IMR-90 (cell line): Measurements from ENCODE around the gene ITGA3. TPM values are rescaled to one million over a fixed set of nuclear protein-coding genes. Genes with fewer than 3 reads are reported as not detected.

Experiments used
- ATAC-seq: fragments of 200-7000 bp; cut with Tn5 transposase; 2 replicates; pipeline ENCODE4 v1.9.1; 2020; ENCODE audit warnings: low read depth, mild to moderate bottlenecking, moderate library complexity
- BruUV-seq: library from RNA; stranded (reverse); fragments of 400-500 nt; replicated peaks from 2 replicates; lab custom pipeline; 2021; lab: Mats Ljungman, UMichigan
- CTCF ChIA-PET: fragments of 300-600 bp; formaldehyde crosslinking; extraction: SDS; loops from one replicate; lab custom pipeline; 2021; ENCODE audit warnings: antibody characterized with exemption; lab: Yijun Ruan, JAX
- POLR2A ChIA-PET: fragments of 300-600 bp; sonication (Branson Sonifier 250); formaldehyde crosslinking; loops from one replicate; lab custom pipeline; 2022; ENCODE audit warnings: antibody characterized with exemption; ENCODE audit not compliant: unreplicated experiment; lab: Charles Lee
- DNase-seq: peaks from one replicate; pipeline ENCODE4 v3.0.0; 2013
- H2AFZ ChIP-seq: replicated peaks from 2 replicates; pipeline ENCODE3; 2013; ENCODE audit warnings: low read length, mild to moderate bottlenecking; ENCODE audit not compliant: poor library complexity
- H2AK5ac ChIP-seq: 2 replicates; pipeline ENCODE4 v1.6.1; 2013; ENCODE audit warnings: low read depth, low read length, inconsistent platforms
- H2AK9ac ChIP-seq: replicated peaks from 2 replicates; pipeline ENCODE3; 2013; ENCODE audit warnings: mild to moderate bottlenecking, low read depth, low read length, moderate library complexity; ENCODE audit not compliant: poor library complexity
- H2BK120ac ChIP-seq: 2 replicates; pipeline ENCODE4 v1.6.1; 2013; ENCODE audit warnings: low read depth, low read length, inconsistent platforms
- H2BK15ac ChIP-seq: 3 replicates; pipeline ENCODE4 v1.6.1; 2013; ENCODE audit warnings: low read depth, low read length, inconsistent platforms
- H2BK20ac ChIP-seq: 2 replicates; pipeline ENCODE4 v1.6.1; 2013; ENCODE audit warnings: low read depth, mild to moderate bottlenecking, inconsistent platforms, low read length, moderate library complexity
- H2BK5ac ChIP-seq: 2 replicates; pipeline ENCODE4 v1.6.1; 2013; ENCODE audit warnings: mild to moderate bottlenecking, low read depth, low read length, inconsistent platforms; ENCODE audit not compliant: poor library complexity, severe bottlenecking
- H3K14ac ChIP-seq: replicated peaks from 2 replicates; pipeline ENCODE4 v1.6.1; 2013; ENCODE audit warnings: low read depth, low read length, inconsistent platforms
- H3K18ac ChIP-seq: 2 replicates; pipeline ENCODE4 v1.6.1; 2013; ENCODE audit warnings: low read depth, low read length, control low read depth
- H3K23ac ChIP-seq: 2 replicates; pipeline ENCODE4 v1.6.1; 2013; ENCODE audit warnings: low read depth, low read length, inconsistent platforms
- H3K27ac ChIP-seq: 2 replicates; pipeline ENCODE4 v1.5.1; 2013; ENCODE audit warnings: mild to moderate bottlenecking, control low read depth, low read length; ENCODE audit not compliant: insufficient read depth
- H3K27me3 ChIP-seq: 2 replicates; pipeline ENCODE4 v1.6.1; 2013; ENCODE audit warnings: low read length; ENCODE audit not compliant: control insufficient read depth, insufficient read depth
- H3K36me3 ChIP-seq: 2 replicates; pipeline ENCODE4 v1.6.1; 2013; ENCODE audit warnings: low read length, mixed read lengths; ENCODE audit not compliant: control insufficient read depth, insufficient read depth
- H3K4ac ChIP-seq: 2 replicates; pipeline ENCODE4 v1.6.1; 2013; ENCODE audit warnings: low read depth, low read length, inconsistent platforms
- H3K4me1 ChIP-seq: 2 replicates; pipeline ENCODE4 v1.6.1; 2013; ENCODE audit warnings: low read length, mixed read lengths; ENCODE audit not compliant: control insufficient read depth, insufficient read depth
- H3K4me2 ChIP-seq: 2 replicates; pipeline ENCODE4 v1.6.1; 2013; ENCODE audit warnings: low read depth, mild to moderate bottlenecking, control low read depth, low read length, moderate library complexity
- H3K4me3 ChIP-seq: 2 replicates; pipeline ENCODE4 v1.5.1; 2013; ENCODE audit warnings: low read depth, mild to moderate bottlenecking, control low read depth, low read length, moderate library complexity; ENCODE audit not compliant: insufficient read depth
- H3K56ac ChIP-seq: 2 replicates; pipeline ENCODE4 v1.6.1; 2013; ENCODE audit warnings: low read length, inconsistent platforms; ENCODE audit not compliant: insufficient read depth; ENCODE audit errors: extremely low read depth
- H3K79me1 ChIP-seq, 2 experiments: 2 replicates each; pipeline ENCODE4 v1.6.1; 2013; ENCODE audit warnings: low read length in 2 of 2, inconsistent platforms in 1 of 2, low read depth in 1 of 2
- H3K9ac ChIP-seq: 2 replicates; pipeline ENCODE4 v1.6.1; 2013; ENCODE audit warnings: low read depth, low read length, control low read depth
- H3K9me1 ChIP-seq: 2 replicates; pipeline ENCODE4 v1.6.1; 2013; ENCODE audit warnings: low read length, inconsistent platforms; ENCODE audit not compliant: insufficient read depth
- H3K9me3 ChIP-seq: 2 replicates; pipeline ENCODE4 v1.6.1; 2013; ENCODE audit warnings: low read length; ENCODE audit not compliant: control insufficient read depth, insufficient read depth
- H4K20me1 ChIP-seq: 2 replicates; pipeline ENCODE4 v1.6.1; 2013; ENCODE audit warnings: low read length, inconsistent platforms; ENCODE audit not compliant: insufficient read depth
- H4K5ac ChIP-seq: 2 replicates; pipeline ENCODE4 v1.6.1; 2013; ENCODE audit warnings: mild to moderate bottlenecking, low read depth, low read length, control low read depth
- H4K8ac ChIP-seq, 2 experiments: 2 replicates each; pipeline ENCODE4 v1.6.1; 2013; ENCODE audit warnings: low read depth in 2 of 2, low read length in 2 of 2, control low read depth in 1 of 2, inconsistent platforms in 1 of 2
- H4K91ac ChIP-seq: 2 replicates; pipeline ENCODE4 v1.6.1; 2013; ENCODE audit warnings: low read depth, low read length, inconsistent platforms; ENCODE audit not compliant: insufficient read depth
- CEBPB ChIP-seq: IDR thresholded peaks from 2 replicates; pipeline ENCODE4 v1.6.1; 2012; ENCODE audit warnings: low read depth, low read length, improper control_type of control experiment
- CHD1 ChIP-seq: IDR thresholded peaks from 2 replicates; pipeline ENCODE4 v1.6.1; 2012; ENCODE audit warnings: low read depth, low read length, improper control_type of control experiment
- POLR2A ChIP-seq: IDR thresholded peaks from 2 replicates; pipeline ENCODE4 v1.6.1; 2012; ENCODE audit warnings: mild to moderate bottlenecking, low read depth, low read length
- WGBS, 2 experiments: methylation state at CpG; one replicate each; pipeline versions ENCODE4 v1.1.5 to v1.1.7; 2013; ENCODE audit warnings: missing lambda C conversion rate in 2 of 2; ENCODE audit not compliant: insufficient read length in 1 of 2; ENCODE audit errors: extremely low coverage in 2 of 2; 5-methylcytosine and 5-hydroxymethylcytosine counted together
- dilution Hi-C: fragments of 300-500 bp; cut with HindIII; formaldehyde crosslinking; loops from one replicate; pipeline ENCODE4 v1.14.3; 2018; ENCODE audit warnings: low sequenced_read_pairs; ENCODE audit not compliant: unreplicated experiment
- in situ Hi-C: fragments of 300-500 bp; cut with MboI; formaldehyde crosslinking; loops from 3 replicates; pipeline ENCODE4 v1.14.3; 2019; ENCODE audit warnings: low sequenced_read_pairs, inconsistent platforms, mixed read lengths
- intact Hi-C: fragments of 100-400 bp; cut with micrococcal nuclease; formaldehyde crosslinking; loops from 2 replicates; pipeline ENCODE4 v1.10.0; 2022
- polyA plus RNA-seq, 3 experiments: library from polyadenylated mRNA; depleted of rRNA; stranded (reverse); fragments of >200 nt; gene quantifications; 2 replicates each; pipeline ENCODE4 v1.2.3, GENCODE V29; 2012; ENCODE audit warnings: low replicate concordance in 1 of 3
- total RNA-seq: library from RNA; depleted of rRNA; stranded (reverse); fragments of >200 nt; gene quantifications from 2 replicates; pipeline ENCODE4 v1.2.3, GENCODE V29; 2012

ITGA3 gene
- total and polyA plus RNA-seq, 2 of the 4 experiments (the other 2 are of a cell fraction) = 78.0 to 202 TPM

DNA sequence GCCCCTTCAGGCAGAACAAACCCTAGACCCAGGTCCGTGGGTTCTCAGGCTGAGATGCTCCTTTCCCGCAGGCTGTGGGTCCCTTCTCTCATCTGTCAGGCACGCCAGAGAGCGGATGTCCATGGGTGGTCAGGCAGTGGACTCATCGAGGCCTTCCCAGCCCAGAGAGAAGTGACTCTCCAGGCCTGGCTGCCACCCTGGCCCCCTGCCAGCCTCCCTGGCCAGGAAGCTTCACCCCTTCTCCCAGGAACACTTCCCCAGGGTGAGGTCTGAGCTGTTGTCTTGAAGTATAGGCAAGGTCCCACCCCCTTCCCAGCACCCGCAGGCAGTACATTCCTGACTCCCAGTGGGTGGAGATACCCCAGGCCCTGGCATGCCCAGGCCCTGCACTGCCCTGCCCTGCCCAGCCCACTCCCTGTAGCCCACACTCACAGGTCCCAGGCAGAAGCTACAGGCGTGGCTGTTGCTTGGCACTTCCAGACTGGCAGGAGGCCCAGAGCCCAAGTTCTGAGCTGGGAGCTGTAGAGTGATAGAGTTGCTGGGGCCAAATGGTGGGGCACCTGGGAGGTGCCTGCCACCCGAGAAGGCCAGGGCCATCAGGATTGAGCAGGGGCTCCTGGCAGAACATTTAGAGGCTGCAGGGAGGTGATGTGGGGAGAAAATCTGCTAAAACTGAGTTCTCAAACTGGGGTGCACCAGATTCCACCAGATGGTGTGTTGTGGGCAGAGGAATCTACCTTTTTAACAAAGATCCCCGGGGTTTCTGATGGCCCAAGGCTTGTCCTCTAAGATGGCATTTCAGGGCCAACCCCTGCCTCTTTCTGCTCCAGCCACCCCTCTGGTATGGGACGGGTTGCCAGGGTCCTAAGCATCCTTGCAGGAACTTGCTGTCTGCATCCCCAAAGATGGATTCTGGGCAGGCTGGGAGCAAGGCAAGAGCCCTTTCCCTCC is 6.7 kb downstream of the ITGA3 start:
- Histone ChIP-seq H3K4ac (peak overlapping the region; percentile 99), H2AK9ac (peak overlapping the region; percentile 95), H4K8ac (peak overlapping the region; percentile 86 to 99), H3K14ac (peak overlapping the region; percentile 84), H4K20me1 (peaks cover 4% of the 10 kb centered on the region; the same call in 1 of the 2 replicates), H3K27ac (peak overlapping the region; percentile 94), H3K27me3 (no peaks in the 10 kb centered on the region), H2AK5ac (peak overlapping the region; percentile 100), H3K4me3 (no peak overlapping the region), H3K23ac (peak overlapping the region; percentile 89), H4K5ac (peak overlapping the region; percentile 38; the same call in 1 of the 2 replicates), H3K9ac (peak overlapping the region; percentile 43), H3K4me2 (no peak overlapping the region), H3K56ac (peak overlapping the region; percentile 75), H2BK5ac (peak overlapping the region; percentile 93), H4K91ac (peak overlapping the region; percentile 99), H3K9me1 (peaks cover 63% of the 10 kb centered on the region), H2BK15ac (peak overlapping the region; percentile 96; the same call in 2 of the 3 replicates), H3K36me3 (no peaks in the 10 kb centered on the region), H2BK20ac (peak overlapping the region; percentile 97), H2BK120ac (peak overlapping the region; percentile 99), H2AFZ (peak overlapping the region; percentile 39), H3K79me1 (peaks cover 32 to 95% of the 10 kb centered on the region in 2 experiments; a peak in 3 of 4 replicates), H3K18ac (peak overlapping the region; percentile 39; the same call in 1 of the 2 replicates), H3K9me3 (no peaks in the 10 kb centered on the region), H3K4me1 (peaks cover 72% of the 10 kb centered on the region)
- ChIA-PET CTCF (no interaction called here), POLR2A (no interaction called here)
- no TSS peak for BruUV-seq
- intact Hi-C loops (loop anchor here (10.0 kb wide), 1 partner anchor 868 kb away; no protein-coding TSS in a partner anchor), dilution Hi-C loops (no loop called here), in situ Hi-C loops (no loop called here)
- DNase-seq = peak; percentile 73
- 71% methylated on average over 4 of the region's 10 CpGs; no CpG with 5 or more reads in 1 of the 2 experiments for WGBS, 2 experiments
- TF ChIP-seq CEBPB (no peak), CHD1 (no peak), POLR2A (0 out of 2 replicates have a peak, but pooled peaks have one; percentile 2)
- peak; percentile 27 for ATAC-seq
